Measurements from ENCODE around the gene PCDHGA1. TPM values are rescaled to one million over a fixed set of nuclear protein-coding genes. Genes with fewer than 3 reads are reported as not detected.

Gene PCDHGA1
- total and polyA plus RNA-seq, 2 experiments from 2014 or later, result 0.33 TPM; not detected in 1

- H3K27me3 ChIP-seq, result no peaks in the 10 kb centered on the region
- H3K79me2 ChIP-seq, result no peaks in the 10 kb centered on the region
- H3K4me1 ChIP-seq (ENCODE audit: insufficient read depth), result peaks cover 15% of the 10 kb centered on the region
- DNase-seq (ENCODE audit: low spot score), result no peak
- H2AFZ ChIP-seq, result no peak overlapping the region
- no peak overlapping the region for H3K4me2 ChIP-seq
- H4K20me1 ChIP-seq (ENCODE audit: insufficient read depth, poor library complexity, severe bottlenecking), result no peaks in the 10 kb centered on the region
- 97% methylated on average over 1 of the region's 1 CpG for WGBS (ENCODE audit: low lambda C conversion rate, missing lambda C conversion rate)
- TF ChIP-seq EZH2 (IDR thresholded peaks at IDR 0.05; ENCODE audit: borderline replicate concordance), result no peak
- no peak for TF ChIP-seq EZH2phosphoT487 (IDR thresholded peaks at IDR 0.05; ENCODE audit: low read depth, severe bottlenecking, unreplicated experiment)
- TF ChIP-seq CTCF (IDR thresholded peaks at IDR 0.05; ENCODE audit: poor library complexity), result no peak
- no peaks in the 10 kb centered on the region for H3K9me2 ChIP-seq (replicated peaks; ENCODE audit: insufficient read depth)
- H3K27ac ChIP-seq, result no peak overlapping the region
- no peak overlapping the region for H3K4me3 ChIP-seq
- no peaks in the 10 kb centered on the region for H3K36me3 ChIP-seq (replicated peaks; ENCODE audit: insufficient read depth, low read depth)
- no peaks in the 10 kb centered on the region for H3K9me3 ChIP-seq (ENCODE audit: low read depth)
These were observed 202.4 kb downstream of the PCDHGA1 start for GRCh38 chr5:141532726-141533125.

GRCh38 chr5:141533897-141534296 lies 203.6 kb downstream of the PCDHGA1 start:
- H3K27me3 ChIP-seq, result no peaks in the 10 kb centered on the region
- H3K9me2 ChIP-seq (replicated peaks; ENCODE audit: insufficient read depth), result no peaks in the 10 kb centered on the region
- no peaks in the 10 kb centered on the region for H3K9me3 ChIP-seq (ENCODE audit: low read depth)
- DNase-seq (ENCODE audit: low spot score), result no peak
- TF ChIP-seq EZH2phosphoT487 (IDR thresholded peaks at IDR 0.05; ENCODE audit: low read depth, severe bottlenecking, unreplicated experiment), result no peak
- TF ChIP-seq EZH2 (IDR thresholded peaks at IDR 0.05; ENCODE audit: borderline replicate concordance), result no peak
- TF ChIP-seq CTCF (IDR thresholded peaks at IDR 0.05; ENCODE audit: poor library complexity), result no peak
- 92% methylated on average over 1 of the region's 1 CpG for WGBS (ENCODE audit: low lambda C conversion rate, missing lambda C conversion rate)
- no peaks in the 10 kb centered on the region for H4K20me1 ChIP-seq (ENCODE audit: insufficient read depth, poor library complexity, severe bottlenecking)
- H3K4me2 ChIP-seq, result no peak overlapping the region
- no peaks in the 10 kb centered on the region for H3K36me3 ChIP-seq (replicated peaks; ENCODE audit: insufficient read depth, low read depth)
- peaks cover 7% of the 10 kb centered on the region for H3K4me1 ChIP-seq (ENCODE audit: insufficient read depth)
- H3K27ac ChIP-seq, result no peak overlapping the region
- no peak overlapping the region for H2AFZ ChIP-seq
- no peaks in the 10 kb centered on the region for H3K79me2 ChIP-seq
- H3K4me3 ChIP-seq, result no peak overlapping the region

- Histone ChIP-seq H3K4me3 (no peak overlapping the region), H3K36me3 (replicated peaks; ENCODE audit: insufficient read depth, low read depth) (no peaks in the 10 kb centered on the region), H3K79me2 (no peaks in the 10 kb centered on the region), H2AFZ (no peak overlapping the region), H4K20me1 (ENCODE audit: insufficient read depth, poor library complexity, severe bottlenecking) (no peaks in the 10 kb centered on the region), H3K27ac (no peak overlapping the region), H3K27me3 (no peaks in the 10 kb centered on the region), H3K9me2 (replicated peaks; ENCODE audit: insufficient read depth) (no peaks in the 10 kb centered on the region), H3K9me3 (ENCODE audit: low read depth) (no peaks in the 10 kb centered on the region), H3K4me1 (ENCODE audit: insufficient read depth) (no peaks in the 10 kb centered on the region), H3K4me2 (no peak overlapping the region)
- TF ChIP-seq EZH2phosphoT487 (IDR thresholded peaks at IDR 0.05; ENCODE audit: low read depth, severe bottlenecking, unreplicated experiment) (no peak), CTCF (IDR thresholded peaks at IDR 0.05; ENCODE audit: poor library complexity) (no peak), EZH2 (IDR thresholded peaks at IDR 0.05; ENCODE audit: borderline replicate concordance) (no peak)
- WGBS (ENCODE audit: low lambda C conversion rate, missing lambda C conversion rate), result 88% methylated on average over 4 of the region's 4 CpGs
- no peak for DNase-seq (ENCODE audit: low spot score)
These were observed 204.3 kb downstream of the PCDHGA1 start for GRCh38 chr5:141534492-141535213.

Measured in hepatocyte (in vitro differentiated cells).